ENCODE results near the gene NXN.

NXN gene

DNA sequence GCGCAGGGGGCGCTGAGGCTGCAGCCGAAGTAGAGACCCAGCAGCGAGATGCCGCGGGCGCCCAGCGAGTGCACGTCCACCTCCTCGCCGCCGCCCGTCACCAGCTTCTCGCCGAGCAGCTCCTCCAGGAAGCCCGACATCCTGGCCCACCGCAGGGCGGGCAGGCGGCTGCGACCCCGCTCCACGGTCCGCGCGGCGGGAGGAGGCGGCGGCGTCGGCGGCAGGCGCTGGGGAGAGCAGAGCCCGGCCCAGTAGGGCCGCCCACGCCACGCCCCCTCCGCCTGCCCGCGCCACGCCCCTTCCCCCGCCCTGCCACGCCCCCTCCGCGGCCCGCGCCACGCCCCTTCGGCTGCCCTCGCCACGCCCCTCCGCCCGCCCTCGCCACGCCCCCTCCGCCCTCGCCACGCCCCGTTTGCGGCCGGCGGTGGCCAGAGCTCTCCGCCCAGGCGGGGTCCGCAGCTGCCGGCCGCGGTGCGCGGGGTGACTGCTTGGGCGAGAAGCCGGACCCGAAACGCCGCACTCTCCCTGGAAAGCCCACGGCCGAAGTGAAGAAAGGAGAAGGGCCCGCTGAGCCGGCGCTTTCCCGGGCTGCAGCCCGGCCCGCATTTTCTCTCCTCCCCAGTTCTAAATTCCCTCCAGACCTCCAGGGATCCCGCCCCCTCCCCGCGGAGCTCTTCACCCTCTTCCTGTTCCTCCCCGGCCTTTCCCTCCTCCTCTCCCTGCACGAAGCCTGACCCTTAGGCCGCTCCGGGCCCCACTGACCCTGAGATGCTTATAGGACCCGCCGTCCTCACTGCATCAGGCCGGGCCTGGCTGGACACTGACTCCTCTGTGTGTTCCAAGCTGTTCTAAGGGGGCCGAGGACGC, at the start of gene NXN:
Gene NXN (minus strand): TSS at position 238 of the 867 bp plus-strand sequence.
- DNase-seq (ENCODE audit: low read depth in 2 of 2) = peak; percentile 79 to 92

DNA sequence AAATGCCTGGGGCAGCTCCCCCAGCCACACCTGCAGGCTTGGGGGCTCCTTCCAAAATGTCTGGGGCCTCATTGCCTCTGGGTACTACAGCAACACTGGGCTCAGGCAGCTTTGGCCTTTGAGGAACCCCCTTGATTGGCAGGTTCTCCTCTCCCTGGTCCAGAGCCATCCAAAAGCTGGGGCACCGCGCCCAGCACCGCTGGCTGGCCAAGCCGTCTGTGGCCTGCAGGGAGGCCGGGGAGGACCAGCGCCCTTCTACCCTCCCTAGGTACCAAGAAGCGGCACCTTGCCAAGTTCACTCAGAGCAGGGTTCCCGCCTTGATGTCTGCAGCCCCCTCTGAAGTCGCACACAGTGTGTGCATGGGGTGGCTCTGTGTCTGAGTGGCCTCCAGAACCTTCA, 47.5 kb upstream of the NXN start:
- no peak for DNase-seq (ENCODE audit: low read depth in 2 of 2)

DNA sequence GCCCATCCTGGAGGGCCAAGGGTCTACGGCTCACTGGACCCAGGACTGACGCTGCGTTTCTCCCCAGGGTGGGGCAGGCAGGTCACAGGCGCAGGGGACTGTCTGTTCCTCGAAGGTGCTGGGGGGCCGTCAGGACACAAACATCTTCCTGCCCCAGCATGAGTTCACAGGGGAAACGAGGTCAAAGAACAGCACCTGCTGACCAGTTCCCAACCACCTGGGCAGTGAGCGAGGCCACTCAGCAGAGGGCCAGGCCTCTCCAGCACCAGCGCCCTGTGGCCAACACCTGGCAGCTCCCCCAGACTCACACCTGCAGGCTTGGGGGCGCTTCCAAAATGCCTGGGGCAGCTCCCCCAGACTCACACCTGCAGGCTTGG, 47.0 kb upstream of the NXN start:
- DNase-seq (ENCODE audit: low read depth in 2 of 2) = no peak

DNA sequence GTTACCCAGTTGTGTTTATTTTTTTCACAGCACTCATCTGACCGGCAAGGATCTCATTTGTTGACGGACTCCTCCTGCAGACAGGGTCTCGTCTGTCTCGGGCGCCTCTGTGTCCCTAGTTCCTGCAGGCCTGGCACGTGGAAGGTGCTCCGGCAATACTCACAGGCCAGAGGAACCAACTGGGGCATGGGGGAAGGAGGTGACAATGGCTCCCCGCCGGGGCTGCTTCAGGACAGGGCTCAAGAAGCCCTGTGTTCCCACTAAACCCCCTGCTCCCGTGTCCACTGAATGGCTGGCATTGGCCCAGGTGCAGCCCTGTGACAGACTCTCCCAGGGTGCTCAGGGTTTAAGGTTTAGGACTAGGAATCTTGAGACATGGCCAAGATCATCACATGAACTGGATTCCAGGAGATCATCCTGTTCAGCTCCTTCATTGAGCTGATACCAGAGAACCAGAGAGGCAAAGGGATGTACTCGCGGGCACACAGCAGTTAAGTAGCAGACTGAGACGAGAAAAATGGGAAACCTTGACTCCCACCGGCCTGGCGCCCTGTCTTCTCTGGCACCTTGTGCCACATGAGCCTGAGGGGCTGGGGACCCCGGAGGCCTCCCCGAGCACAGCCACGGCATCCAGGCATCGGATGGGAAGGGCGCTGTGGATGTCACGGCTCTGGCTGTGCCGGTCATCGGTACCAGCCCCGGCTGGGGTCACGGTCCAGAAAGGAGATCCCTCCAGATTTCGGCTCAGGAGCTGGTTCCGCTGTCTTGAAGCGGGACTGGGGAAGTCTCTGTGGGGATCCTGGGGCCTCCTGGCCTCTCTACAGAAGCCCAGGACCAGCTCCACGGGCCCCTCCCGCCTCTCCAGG, 46.4 kb upstream of the NXN start:
- no peak for DNase-seq (ENCODE audit: low read depth in 2 of 2)

DNA sequence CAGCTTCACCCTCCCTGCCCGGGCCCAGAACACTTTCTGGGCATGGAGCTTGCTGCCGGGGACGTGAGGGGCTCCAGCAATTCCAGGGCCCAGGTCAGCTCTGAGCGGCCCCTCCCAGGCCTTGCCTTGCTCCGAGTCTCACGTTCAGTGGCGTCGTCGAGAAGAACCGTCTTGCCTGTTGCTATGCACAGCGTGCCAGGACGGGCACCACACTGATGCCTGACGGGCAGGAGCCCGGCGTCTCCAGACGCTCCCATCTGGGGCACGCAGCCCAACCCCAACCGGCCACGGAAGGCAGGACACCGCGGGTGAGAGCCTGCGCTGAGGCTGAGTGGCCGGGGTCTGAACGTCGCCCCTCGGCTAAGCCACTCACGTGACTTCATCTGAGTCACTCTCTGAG, 44.5 kb upstream of the NXN start:
- no peak for DNase-seq (ENCODE audit: low read depth in 2 of 2)

DNA sequence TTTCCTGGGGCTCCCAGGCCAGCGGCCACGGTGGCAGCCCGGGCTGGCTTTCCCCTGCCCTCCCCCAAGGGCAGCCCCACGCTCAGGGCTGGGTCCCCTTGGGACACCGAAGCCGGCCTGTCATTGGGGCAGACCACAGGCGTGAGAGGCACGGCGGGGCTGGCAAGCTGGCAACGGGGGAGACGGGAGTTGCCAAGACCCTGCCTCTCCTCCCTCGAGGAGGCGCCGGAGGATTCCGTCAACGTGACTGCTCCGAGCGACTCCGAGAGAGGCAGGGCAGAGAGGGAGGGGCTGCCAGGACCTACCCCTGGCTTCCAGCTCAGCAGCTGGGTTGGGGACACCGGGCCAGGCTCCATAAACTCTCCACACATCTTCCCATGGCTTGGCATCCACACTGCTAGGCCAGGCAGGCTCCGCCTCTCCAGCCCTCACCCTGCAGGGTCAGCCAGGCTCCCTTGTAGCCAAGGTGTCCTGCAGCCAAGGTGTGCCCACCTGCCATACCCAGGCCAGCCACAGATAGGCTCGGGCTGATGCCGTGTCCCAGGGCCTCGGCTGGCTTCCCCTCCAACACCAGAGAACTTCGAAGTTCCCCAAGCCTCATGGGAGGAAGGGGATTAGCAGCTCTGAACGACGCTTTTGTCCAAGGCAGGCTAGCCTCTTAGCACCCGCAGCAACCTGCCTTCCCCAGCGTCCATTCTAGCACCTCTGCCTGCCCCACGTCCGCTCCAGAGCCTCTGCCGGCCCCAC, 42.9 kb upstream of the NXN start:
- no peak for DNase-seq (ENCODE audit: low read depth in 2 of 2)

DNA sequence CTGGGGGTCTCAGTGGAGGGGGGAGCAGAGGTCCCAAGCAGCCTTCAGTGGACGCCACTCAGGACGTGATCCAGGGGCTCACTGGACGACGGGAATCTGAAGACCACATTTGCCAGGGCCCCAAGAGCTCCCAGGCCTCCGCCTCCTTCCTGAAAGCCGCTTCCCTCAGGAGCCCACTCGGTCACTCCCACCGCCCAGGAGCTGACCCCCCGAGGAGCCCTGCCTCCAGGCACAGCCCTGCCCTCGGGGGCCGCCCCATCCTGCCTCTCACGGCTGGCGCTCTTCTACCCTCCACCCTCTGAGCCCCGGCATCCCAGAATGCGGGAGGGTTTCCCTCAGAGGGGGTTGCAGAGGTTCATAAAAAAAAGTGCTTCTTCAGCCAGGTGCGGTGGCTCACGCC, 41.6 kb upstream of the NXN start:
- no peak for DNase-seq (ENCODE audit: low read depth in 2 of 2)

DNA sequence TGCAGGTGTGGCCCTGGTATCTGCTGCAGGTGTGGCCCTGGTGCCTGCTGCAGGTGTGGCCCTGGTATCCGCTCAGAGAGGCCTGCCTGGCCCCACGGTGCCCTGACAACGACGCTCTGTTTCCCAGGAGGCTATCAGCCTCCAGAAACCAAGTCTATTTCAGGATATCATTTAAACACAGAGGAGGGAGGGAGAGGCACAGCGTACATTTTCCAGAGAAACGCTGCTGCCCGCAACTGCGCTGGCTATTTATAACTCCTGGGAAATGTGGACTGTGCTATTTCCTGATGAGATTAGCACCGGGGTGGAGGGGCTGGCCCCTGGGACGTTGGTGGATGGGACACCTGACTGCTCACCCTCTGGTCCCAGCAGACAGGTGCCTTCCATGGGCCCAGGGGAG, 39.9 kb upstream of the NXN start:
- DNase-seq (ENCODE audit: low read depth in 2 of 2) = no peak

DNA sequence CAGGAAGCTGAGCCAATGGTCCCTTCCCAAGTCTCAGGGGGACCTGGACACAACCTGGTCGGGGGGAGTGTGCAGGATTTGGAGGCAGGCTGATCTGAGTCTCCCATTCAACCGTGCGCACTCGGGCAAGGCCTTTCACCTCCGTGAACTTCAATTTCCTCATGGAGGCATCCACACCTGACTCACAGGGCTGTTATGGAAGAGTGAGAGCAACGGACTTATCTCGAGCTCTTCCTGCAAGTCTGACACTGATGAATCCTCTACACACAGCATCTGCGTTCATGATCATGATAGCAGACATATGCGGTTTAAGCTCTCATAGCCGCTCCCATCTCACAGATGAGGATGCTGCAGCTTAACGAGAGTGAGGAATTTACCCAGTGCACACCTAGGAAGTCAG, 39.0 kb upstream of the NXN start:
- DNase-seq (ENCODE audit: low read depth in 2 of 2) = no peak

DNA sequence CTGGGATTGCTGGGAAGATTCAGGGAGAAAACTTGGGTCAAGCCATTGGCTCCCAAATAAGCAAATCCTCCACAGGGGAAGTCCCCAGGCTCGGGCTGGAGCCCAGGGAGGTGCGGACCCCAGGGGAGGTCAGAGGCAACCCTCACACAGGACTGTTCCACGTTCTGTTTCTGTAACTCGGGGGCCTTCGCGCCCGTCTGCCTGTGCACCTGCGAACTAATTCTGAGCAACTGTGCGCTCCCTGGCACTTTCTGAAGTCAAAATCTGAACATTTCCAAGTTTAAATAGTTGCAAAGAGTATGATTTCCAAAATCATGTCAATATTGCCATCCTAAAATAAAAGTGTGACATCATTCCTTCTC, 34.1 kb upstream of the NXN start:
- no peak for DNase-seq (ENCODE audit: low read depth in 2 of 2)

DNA sequence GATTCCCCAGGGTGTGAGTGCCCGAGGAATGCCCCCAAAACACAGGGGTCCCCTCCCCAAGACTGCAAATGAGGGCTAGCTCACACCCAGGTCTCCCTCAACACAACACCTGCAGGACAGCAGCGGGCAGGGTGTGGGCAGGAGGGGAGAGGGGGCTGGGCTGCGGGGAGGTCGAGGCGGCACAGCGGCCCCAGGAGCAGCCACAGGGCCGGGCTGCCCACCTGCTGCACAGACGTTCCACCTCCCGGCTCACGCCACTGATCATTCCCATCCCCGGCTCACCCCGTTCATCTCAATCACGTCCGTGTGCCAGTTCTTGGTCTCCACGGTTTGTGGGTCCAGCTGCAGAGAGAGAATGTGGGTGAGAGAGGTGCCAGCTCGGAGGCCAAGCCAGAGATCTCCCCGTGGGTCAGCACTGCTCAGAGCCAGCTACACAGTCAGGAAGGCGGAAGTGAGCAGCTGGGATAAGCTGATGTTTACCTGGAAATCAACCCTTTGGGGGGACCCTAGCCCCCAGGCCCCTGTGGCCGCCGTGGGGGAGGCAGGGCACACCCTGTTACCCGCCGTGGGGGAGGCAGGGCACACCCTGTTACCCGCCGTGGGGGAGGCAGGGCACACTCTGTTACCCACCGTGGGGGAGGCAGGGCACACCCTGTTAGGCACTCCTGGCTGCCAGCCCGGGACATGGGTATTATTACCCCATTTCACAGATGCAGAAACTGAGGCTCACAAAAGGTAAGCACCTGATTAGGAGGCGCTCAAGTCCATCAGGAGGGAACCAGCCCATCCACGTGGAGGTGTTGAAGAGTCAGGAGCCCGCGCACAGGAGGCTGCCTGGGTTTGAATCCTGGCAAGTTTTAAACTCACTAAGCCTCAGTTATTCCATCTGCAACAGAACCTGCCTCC, 33.5 kb upstream of the NXN start:
- no peak for DNase-seq (ENCODE audit: low read depth in 2 of 2)

DNA sequence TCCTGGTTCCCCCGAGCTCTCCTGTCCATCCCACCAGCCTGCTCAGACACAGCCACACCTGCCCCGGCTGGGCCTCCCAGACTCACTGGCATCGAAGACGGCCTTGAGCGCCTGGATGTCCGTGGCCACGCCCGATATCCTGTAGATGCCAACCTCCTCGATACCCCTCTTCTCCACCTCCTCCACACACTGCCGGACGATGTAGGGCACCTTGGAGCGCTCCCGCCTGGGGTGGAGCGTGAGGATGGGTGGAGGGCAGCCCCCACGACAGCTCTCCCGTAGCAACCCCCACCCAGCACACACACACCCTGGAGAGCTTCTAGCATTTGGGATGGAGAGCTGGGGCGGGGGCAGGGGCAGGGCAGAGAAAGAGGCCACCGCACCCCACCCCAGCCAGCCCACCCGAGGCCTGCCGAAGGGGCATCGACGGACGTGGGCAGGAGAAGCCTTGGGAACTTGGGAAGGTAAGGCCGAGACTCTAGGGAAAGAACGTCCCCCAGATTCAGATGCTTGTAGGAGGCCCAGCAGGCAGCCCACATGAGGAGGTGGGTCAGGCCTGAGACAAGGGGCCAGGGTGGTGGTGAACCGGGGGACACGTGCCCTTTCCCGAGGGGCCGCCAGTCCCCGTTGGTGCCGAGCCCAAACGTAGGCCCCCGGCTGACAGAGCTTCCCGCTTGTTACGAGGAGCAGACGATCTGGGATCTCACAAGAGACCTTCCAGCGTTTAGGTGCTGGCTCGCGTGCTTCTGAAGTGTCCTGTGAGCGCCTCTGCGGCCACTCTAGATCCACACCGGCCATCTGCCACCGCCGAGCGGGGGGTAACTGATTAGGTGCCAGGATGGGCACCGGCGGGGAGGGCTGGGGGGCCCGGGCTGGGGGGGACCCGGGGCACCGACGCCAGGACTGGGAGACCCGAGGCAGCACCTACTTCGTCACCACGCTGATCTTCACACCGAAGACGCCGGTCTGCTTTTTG, 32.5 kb upstream of the NXN start:
- no peak for DNase-seq (ENCODE audit: low read depth in 2 of 2)

DNA sequence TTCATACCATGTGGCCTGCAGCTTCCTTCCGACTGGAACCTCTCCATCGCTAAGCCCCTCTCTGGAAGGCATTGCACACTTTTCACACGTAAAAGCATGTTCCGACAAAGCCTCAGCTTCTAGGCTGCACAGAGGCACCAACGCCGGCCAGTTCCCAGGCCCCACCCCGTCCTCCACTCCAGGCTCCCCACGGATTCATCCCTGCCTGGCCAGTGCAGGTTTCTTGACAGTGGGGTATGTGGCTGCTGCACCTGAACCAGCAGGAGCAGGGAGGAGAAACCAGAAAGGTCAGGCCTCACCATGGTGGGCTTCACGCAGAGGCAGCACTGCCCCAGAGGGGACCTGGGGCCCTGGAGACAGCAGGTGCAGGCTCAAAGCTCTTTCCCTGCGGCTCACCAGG, 31.6 kb upstream of the NXN start:
- no peak for DNase-seq (ENCODE audit: low read depth in 2 of 2)

DNA sequence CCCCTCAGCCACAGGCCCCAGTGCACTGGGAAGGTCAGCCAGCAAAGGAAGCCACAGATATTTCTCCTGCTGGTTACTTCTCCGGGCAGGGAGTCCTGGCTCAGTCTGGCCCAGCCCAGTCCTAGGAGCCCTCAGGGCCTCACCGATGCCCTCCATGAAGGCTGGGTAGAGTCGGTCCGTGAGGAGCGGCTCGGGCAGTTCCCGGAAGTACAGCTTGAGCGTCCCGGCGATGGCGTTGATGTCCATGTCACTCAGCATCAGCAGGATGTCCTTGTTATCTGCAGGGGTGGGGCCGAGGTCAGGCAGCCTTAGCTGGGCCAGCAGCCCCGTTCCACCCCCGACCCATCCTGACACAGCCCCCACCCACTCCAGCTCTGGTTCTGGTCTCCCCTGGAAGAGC, 31.0 kb upstream of the NXN start:
- no peak for DNase-seq (ENCODE audit: low read depth in 2 of 2)

DNA sequence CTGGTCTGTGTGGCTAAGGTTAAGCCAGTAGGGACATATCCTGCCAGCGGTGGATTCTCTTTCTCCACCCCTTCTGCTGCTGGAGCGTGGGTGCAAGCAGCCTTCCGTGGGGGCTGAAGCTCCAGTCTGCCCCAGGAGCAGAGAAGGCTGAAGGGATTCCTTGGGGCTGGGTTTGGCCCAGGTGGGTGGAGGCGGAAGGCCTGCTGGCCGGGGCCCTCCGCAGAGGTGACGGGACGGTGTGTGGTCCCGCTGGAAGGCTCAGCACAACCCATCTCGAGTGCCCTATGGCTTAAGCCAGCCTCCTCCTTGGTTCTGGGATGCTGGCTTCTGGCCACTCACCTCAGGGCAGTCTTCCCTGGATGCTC, 30.5 kb upstream of the NXN start:
- DNase-seq (ENCODE audit: low read depth in 2 of 2) = no peak

DNA sequence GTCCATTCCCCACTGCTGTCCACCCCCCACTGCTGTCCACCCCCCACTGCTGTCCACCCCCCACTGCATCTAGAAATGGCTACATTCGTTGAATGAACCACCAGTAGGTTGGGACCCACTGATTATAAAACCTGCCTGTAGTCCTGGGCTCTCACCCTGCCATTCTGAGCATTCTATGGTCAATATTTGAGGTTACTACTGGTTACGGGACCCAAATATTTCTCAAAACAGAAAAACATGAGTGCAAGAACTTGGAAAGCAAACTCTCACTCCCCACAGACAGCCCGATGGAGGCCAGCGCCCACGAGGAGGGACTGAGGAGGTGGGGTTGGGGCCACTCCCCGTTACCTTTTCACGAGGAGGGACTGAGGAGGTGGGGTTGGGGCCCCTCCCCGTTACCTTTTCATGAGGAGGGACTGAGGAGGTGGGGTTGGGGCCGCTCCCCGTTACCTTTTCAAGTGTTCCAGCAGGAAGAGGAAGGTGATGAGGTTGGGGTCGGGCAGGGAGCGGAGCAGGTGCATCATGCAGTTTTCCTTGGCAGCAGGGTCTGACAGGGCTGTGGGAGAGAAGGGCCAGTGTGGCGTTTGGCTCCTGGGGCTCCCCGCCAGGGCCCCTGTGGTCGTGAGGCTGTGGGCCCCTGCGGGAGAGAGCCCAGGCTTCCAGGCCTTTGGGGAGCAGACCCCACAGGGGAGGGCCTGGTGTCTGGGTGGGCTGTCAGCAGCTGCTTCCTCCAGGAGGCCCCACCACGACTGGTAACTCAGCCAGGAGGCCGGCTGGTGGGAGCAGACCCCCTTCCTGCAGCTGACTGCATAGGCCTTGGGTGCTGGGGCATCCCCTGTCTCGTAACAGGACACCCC, 29.9 kb upstream of the NXN start:
- no peak for DNase-seq (ENCODE audit: low read depth in 2 of 2)

DNA sequence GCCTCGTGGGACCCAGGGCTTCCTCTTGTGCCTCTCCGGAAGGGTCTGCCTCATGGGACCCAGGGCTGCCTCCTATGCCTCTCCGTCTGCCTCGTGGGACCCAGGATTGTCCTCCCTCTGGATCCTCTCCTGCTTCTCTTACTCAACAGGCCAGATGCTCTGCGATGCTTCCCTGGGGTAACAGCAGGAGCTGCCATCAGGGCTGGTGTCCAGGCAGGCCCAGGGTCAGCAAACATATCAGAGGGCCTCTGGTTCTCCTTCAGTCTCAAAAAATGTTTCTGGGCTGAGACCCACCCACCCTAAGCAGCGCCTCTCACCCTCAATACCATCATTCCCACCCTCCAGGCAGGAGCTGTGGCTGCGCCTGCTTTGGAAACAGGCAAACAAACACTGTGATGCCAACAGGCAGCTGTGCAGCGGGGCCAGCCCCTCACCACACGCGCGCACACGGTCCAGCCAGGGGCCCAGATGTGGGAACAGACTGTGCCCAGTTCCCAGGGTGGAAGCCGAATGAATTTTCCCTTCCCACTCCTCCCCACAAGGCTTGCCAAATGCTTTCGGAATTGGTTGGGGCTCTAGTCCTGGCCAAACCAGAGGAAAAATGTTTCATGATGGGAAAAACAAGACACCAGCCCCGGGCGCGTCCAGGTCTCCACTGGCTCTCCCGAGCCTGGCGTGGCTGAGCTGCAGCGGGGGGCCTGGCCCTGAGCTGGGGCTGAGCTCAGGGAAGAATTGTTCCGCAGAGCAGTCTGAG, 28.6 kb upstream of the NXN start:
- no peak for DNase-seq (ENCODE audit: low read depth in 2 of 2)

DNA sequence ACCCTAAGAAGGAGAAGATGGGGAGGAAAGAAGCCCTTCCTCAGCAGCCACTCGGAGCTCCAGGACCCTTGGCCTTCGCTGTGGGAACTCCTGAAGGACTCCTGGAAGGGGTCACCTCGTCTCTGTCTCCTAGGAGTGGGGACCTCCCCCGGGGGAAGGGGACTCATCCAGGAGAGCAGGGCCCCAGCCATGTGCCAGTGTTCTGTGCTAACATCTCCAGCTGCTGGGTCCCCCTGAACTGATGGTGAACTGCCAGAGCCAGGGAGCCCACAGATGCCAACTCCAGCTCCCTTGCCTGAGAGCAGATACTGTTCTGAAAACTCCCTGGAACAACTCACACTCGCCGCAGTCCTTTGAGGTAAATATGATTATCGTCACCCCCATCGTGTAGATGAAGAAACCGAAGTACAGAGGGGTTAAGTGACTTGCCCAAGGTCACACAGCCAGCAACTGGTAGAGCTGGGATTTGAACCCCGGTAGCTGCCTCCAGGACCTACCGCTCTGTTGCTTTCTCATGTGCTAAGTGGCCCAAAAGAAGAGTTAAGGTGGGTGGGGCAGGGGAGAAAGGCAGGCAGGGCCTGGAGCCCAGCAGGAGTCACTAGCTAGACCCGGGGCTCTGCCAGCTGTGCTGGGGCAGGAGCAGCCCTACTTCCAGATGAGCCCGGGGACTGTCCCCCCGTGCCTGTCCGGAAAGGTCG, 27.9 kb upstream of the NXN start:
- no peak for DNase-seq (ENCODE audit: low read depth in 2 of 2)

Measured in stimulated activated CD4-positive, alpha-beta T cell treated with anti-CD3 and anti-CD28 coated beads, Interleukin-4, amount 100 ng/mL, for 48 hours (primary cell).